HepG2 (cell line): ENCODE results near the gene INO80C. TPM values are rescaled to one million over a fixed set of nuclear protein-coding genes. Genes with fewer than 3 reads are reported as not detected.

Experiments used
- AKNA ChIP-seq: sonication (generic); formaldehyde crosslinking; IDR thresholded peaks from 2 replicates; pipeline ENCODE4 v1.4.0; 2020; ENCODE audit warnings: missing genetic modification reagents, borderline replicate concordance
- PAXIP1 ChIP-seq: sonication (generic); formaldehyde crosslinking; conservative IDR thresholded peaks from 2 replicates; pipeline ENCODE4 v1.4.0; 2020; ENCODE audit warnings: mild to moderate bottlenecking, missing genetic modification reagents, moderate library complexity
- SOX6 ChIP-seq, 2 experiments: fragments of 450-650 bp in 1 of 2; sonication (generic) in 1 of 2; formaldehyde crosslinking in 1 of 2; IDR thresholded peaks; 2 replicates each; pipeline versions ENCODE4 v1.4.0 to v1.6.1; 2017 to 2020; ENCODE audit warnings: antibody characterized with exemption in 1 of 2, mild to moderate bottlenecking in 1 of 2, missing genetic modification reagents in 1 of 2
- ZSCAN30 ChIP-seq: sonication (generic); formaldehyde crosslinking; IDR thresholded peaks from 2 replicates; pipeline ENCODE4 v1.5.0; 2020; ENCODE audit warnings: mild to moderate bottlenecking, missing genetic modification reagents
- polyA plus RNA-seq, 8 experiments: library from polyadenylated mRNA; depleted of rRNA in 3 of 8; stranded (reverse) in 7 of 8; unstranded in 1 of 8; fragments of >200 nt; fragmentation: Illumina TruSeq in 4 of 8; extraction: Trizol in 4 of 8; gene quantifications; 2 replicates each; pipeline versions ENCODE4 v1.2.1 to v1.2.3, GENCODE V29; 2011 to 2016; ENCODE audit warnings: low read depth in 4 of 8, missing spikeins in 1 of 8, mixed read lengths in 1 of 8; ENCODE audit not compliant: insufficient read depth in 1 of 8
- total RNA-seq, 5 experiments: library from RNA; depleted of rRNA; stranded (reverse); fragments of >200 nt; fragmentation: Illumina TruSeq; extraction: Trizol; gene quantifications; 2 replicates each; pipeline ENCODE4 v1.2.3, GENCODE V29; 2016; ENCODE audit warnings: low read depth in 1 of 5

Gene INO80C
- total and polyA plus RNA-seq, 2 of the 13 experiments (the other 11 are each of a cell fraction or from before 2014, with no cell fraction given), result 8.2 to 15.4 TPM

DNA sequence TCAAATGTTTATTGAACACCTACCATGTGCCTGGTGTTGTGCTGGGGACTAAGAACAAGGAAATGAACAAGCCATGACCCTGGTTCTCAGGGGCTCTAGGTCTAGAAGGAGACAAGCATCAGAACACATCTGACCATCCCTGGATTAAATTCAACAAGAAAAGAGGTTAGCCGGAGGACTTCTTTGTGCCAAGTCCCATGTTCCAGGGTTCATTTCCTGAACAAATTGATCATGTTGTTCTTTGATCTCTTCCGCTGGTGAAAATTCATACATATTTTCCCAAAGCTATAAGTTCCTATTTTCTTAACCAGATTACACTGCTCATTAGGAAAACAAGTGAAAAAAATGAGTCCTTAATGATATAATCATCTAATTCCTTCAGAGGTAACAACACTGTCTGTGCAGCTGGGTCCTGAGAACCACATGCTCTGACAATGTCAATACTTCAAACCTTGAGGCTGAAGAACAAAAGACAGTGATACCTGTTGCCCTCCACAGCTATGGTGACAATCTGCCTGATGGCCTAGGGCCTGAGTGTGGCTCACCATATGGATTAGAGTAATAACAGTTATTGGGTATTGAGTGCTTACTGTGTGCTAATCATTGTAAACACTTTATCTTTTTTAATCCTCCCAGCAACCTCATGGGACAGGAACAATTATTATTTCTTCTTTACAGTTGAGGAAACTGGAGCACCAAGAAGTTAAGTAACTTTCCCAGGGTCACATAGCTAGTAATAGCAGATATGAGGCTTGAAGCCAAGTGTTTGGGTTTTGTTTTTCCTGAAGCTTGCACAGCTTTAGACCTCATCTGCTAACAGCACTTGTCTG is 24.6 kb upstream of the INO80C start (continued):
- TF ChIP-seq AKNA (CRISPR knock-in tag) (no peak), PAXIP1 (CRISPR knock-in tag) (peak; percentile 59), ZSCAN30 (CRISPR knock-in tag) (no peak), SOX6 (IDR thresholded peaks at IDR 0.05) (no peak), SOX6 (CRISPR knock-in tag; IDR thresholded peaks at IDR 0.05) (peak; percentile 44)
